NCI-H1436 treated with DMSO at 0.1 percent for 48 hours (cell line): ENCODE results near the gene LEF1.

ENCODE experiments used
- DNase-seq: peaks from one replicate; lab custom pipeline; 2025; lab: John Stamatoyannopoulos, UW

LEF1 gene

DNA sequence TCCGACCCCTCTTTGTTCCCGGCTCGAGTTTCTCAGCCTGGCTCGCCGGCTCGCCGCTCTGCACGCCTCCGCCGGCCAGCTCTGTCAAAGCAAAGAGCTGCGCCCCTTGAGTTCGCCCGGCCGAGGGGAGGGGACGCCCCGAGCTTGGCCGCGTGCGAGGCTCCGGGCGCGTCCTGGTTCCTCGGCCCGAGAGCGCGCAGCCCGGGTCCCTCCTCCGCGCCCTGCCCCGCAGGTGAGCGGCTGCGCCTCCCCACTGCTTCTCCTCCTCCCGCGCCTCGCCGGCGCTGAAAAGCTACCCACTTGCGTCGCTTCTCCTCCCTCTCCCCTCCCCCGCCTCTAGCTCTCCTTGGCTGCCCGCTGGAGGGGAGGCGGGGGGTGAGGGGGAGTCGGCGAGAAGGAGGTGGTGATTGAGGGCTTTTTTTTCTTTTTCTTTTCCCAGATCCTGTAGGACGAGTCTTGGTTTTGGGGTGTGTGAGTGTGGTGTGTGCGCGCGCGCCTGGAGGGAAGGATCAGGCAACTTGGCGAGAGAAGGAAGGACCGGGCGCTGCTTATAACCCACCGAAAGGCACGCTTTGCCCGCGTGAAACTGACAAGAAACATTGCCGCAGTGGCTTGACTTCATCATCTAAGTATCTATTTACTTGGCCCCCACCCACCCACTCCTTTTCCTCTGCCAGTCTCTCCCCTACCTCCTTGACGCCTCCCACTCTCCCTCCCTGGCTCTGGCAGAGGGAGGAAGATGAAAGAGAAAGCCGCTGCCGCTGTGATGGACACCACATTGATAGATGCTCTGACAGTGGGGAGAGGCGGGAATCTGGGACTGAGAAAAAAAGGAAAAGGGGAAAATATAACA lies at the start of gene LEF1:
Gene LEF1, minus strand, starts transcription at position 262 of the 853 bp plus-strand sequence. CDS start 1,165 bp downstream, outside the sequence.
- no peak for DNase-seq

DNA sequence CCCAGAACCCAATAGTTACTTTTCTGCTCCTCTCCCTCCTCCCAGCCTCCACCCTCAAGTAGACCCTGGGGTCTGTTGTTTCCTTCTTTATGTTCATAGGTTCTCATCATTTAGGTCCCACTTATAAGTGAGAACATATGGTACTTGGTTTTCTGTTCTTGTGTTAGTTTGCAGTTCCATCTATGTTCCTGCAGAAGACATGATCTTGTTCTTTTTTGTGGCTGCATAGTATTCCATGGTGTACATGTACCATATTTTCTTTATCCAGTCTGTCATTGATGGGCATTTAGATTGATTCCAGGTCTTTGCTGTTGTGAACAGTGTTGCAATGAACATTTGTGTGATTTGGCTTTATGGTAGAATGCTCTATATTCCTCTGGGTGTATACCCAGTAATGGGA lies 47.8 kb upstream of the LEF1 start:
- DNase-seq = no peak

DNA sequence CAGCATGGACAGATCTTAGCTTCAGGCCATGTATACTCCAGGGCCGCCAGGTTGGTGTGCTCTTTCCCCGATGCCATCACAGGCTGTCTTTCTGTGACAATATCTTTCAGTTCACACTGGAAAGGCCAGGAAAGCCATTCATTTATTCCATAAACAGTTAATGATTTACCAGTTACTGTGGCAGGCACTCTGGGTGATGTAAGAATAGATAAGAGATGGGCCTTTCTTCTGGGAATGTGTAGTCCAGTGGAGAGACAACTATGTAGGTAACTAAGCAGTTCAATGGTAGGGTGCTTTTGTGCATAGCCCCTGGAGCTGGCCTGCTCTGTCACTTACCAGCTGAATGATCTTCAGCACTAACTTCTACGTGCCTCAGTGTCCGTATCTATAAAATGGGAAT lies 46.3 kb upstream of the LEF1 start:
- no peak for DNase-seq

DNA sequence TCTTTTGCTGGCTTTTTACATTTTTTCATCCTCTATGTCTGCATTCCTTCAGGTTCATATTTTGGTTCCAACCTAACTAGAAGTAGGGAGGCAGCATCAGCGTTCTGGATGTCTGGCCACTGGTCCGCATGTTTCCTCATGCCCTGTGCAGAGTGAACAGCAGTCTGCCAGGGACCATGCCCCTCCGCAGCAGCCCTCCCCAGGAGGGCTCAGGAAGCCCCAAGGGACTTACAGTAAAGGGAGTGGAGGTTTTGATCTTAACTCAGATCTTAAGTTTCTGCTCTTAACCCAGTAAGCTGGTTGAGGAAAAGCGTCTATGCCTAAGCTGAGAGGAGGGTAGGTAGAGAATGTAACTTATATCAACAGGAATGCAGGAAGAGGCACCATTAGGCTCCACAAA lies 45.0 kb upstream of the LEF1 start:
- no peak for DNase-seq

DNA sequence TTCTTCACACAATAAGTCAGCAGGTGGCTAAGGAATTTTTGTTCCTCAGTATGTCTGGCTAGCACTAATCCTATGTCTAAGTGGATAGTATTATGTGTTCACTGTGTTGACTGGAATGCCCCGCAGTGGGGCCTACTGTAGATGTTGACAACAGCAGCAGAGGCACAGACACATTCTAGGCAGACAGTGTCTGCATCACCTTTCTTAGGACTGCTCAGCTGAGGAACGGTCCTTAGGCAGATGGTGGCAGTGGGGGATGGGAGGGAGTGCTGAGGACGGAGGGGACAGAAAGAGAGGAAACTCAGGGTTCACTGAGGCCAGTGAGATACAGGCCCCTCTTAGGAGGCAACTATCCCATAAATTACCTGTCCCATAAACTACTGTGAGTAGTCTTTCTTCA lies 44.6 kb upstream of the LEF1 start:
- no peak for DNase-seq

DNA sequence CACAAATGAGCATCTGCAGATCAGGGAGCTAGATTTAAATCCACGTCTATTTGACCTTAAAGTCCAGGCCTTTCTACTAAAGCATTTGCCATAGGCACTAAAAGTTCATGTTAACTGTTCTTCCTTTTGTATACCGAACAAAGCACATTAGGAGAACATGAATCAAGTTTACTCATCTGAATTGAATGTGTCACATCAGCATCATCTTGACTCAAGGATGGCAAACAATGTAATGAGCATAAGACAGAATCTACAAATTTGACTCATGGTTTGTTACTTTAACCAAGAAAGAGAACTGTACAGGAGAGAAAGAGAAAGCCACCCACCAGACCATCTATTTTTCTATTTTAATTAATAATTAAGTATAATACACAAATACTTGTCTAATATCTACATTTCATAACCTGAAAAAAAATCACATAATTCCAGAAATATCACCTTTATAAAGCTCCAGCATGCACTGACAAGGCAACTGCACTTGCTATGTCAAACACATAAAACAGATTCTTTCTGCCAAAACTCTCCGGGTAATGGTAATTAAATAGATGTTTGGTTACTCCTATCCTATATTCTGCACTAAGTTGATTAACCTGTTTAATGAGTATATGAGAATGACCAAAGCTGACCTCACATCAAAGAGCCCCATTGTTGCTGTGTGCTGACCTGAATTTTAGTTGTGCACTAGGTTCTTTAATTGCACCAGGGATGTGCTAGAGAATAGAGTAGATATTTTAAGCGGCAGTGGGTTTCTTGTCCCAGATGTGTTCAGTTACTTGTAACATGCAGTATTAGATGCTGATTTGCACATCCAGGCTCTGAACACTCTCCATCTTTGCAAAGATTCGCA lies 42.5 kb upstream of the LEF1 start:
- DNase-seq = no peak

DNA sequence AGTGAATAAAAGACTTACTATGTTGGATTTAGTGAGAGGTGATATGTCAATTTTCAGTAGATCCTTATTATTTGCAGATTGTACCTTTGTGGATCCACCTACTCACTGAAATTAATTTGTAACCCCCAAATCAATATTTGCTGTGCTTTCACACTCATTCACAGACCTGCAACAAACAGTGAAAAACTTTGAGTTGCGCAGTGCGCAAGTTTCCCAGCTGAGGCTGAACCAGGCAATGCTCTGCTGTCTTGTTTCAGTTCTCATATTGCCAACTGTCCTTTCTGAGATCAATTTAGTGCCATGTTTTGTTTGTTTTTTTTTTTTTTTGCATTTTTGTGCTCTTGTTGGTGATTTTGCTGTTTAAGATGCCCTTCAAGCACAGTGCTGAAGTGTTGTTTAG lies 40.8 kb upstream of the LEF1 start:
- DNase-seq = no peak

DNA sequence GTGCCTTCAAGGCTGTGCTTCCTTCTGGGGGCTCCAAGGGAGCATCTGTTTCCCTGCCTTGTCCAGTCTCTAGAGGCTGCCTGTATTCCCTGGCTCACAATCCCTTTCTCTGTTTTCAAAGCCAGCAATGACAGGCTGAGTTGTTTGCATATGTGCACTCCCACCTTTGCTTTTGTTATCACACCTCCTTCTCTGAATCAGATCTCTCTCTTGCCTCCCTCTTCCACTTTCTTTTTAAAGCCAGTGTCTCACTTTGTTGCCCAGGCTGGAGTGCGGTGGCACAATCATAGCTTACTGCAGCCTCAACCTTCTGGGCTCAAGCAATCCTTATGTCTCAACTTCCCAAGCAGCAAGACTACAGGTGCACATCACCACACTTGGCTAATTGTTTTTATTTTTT lies 37.1 kb upstream of the LEF1 start:
- no peak for DNase-seq

DNA sequence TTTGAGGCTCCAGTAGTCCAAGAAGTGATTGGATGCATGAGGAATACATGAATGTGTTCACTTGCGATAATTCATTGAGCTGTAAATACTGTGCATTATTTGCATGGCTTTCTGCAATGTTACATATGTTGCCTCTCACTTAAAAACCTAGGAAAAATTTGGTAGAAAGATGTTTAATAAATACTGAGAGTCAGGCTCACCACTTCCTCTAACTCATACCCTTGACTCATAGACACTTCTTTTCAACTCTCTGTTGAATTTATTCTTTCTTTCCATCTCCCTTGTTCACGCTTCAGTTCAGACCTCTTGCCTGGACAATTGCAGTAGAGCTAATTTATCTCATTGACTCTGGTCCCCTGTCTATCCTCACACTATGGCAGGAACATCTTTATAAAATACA lies 35.8 kb upstream of the LEF1 start:
- DNase-seq = no peak

DNA sequence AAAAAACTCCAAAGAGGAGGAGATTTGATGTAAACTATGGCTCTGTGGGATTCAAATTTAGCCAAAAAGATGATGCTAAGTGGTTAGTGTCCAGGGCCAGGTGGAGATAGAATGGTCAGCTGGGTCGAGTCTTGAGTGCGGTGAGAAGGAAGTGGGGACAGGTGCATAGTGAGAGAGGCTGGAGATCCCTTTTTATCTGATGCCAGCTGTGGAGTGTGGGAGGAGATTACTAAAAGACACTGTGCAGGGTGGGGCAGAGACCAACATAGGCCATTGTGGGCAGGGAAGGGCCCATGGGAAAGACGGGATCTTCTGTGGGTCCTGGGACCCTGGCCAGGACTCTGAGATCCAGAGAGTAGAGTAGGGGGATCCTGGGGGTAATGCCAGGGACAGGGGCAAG lies 34.6 kb upstream of the LEF1 start:
- DNase-seq = no peak

DNA sequence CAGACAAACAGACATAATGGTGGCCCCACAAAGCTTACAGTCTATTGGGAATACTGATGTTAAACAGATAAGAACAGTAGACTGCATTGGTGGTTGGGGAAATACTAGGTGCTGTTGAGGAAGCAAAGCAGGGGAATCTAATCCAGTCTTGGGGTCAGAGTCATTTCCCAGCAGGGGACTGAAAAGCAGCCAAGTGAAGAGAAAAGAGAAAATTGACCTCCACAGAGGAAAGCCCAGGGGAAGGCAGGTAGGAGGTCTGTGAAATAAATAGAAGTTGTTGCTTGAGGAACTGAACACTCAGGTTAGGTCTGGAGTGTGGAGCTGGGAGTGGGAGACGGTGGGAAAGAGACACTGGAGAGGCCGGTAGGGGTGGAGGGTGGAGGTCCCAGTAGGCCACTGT lies 33.0 kb upstream of the LEF1 start:
- DNase-seq = no peak

DNA sequence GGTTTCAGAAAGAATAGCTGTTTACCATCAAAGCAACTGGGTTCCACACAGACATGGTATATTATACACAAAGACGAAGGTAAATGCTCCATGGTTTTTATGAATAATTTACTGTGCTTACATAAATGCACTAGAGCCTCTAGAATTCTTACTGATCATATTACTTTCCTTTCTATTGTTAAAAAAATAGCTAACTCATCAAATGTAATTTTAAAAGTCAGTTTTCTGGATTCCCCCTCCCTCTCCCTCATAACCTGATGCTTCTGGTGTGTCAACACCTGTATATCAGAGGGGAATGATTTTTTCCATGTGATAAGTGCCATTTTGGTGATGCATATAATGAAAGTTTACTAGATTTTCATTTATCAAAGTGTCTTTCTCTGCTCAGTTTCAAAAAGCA lies 31.1 kb upstream of the LEF1 start:
- no peak for DNase-seq

DNA sequence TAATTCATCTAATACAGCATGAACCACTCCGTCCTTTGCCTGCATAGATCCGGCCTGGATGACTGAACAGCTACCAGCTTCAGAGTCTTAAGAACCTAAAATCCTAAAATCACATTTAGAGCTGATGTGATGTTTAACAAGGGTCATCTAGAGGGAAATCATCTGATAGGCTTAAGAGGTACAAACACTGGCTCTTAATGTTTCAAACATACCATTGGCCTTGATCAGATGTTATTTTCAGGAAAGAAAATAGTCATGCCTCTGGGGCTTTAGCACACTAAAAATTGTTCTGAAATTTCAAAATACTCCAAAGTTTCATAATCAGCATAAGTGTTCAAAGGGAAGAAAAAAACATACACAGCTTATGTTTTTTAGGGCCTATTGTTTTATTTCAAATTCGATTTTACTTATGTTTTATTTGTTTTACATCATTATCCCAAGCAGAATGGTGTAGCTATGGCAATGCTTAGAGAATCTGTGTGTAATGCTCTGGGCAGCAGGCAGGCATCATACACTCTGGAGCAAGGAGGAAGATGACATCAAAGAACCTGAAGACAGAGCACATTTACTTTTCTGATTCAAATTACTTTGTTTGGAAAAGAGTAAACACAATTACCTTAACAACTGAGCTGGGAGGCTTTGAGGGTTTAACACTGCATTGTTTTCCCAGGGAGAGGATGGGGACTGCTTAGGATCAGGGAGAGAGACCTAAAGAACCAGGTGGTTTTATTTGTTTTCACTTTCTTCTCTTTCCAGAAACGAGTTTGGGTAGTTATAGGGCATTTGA lies 25.3 kb upstream of the LEF1 start:
- no peak for DNase-seq

DNA sequence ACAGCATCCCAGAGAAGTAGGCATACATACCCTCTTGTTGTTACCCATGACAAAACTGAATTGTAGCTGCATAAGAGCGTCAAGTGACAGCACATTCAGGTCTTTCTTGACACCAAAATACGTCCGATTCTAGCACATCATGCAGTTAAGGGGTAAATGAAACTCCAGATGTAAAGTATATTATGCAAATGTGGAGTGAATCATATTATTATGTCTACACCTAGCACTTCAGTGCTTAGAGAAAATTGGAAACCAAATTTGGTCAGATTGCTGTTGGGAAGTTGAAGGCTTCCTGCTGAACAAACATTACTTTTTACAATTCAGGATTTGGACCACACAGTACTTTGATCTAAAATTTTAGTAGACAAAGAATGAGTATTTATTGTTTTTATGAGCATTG lies 24.2 kb upstream of the LEF1 start:
- no peak for DNase-seq

DNA sequence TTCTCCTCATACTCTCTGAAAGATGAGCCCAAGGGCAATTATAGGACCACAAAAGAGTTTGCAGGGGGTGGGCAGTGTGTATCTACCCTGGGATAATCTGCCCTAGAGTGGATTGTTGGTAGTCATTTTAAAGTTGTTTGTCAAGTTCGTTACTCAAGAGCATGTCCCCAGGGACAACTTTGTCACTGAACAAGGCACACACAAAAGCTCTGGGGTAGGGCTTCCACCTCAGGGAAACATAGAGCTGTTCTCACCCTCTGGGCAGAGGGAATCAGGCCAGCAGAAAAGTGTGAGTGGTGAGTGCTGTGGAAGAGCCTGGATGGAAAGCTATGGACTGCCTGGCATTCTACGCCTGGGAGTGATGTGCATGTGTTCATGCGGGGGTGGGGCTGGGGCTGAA lies 23.3 kb upstream of the LEF1 start:
- DNase-seq = no peak

DNA sequence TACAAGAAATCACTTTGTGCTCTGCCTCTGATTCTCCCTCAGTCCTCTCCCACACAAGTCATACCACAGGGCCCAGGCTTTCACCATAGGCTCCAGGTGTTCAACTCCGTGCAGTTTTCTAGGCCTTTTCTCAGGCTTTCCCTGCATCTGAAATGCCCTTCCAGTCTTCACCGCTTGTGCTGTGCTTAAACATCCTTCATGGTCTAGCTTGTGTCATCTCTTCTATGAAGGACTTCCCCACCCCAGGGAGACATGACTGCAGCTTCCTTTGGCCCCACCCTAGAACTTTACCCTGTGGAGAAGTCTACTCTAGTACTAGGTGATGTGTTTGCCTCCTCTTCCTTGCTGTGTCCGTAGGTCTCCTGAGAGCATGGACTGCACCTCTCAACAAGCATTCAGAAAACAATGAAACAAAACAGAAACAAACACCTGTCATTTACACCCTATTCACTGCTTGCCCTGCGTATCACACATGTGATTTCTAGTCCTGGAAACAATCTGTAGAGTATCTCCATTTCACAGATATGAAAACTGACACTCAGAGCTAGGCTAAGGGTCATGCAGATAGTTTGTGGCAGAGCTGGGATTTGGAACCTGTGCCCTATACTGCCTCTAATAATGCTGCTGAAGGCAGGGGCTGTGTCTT lies 22.7 kb upstream of the LEF1 start:
- DNase-seq = no peak

DNA sequence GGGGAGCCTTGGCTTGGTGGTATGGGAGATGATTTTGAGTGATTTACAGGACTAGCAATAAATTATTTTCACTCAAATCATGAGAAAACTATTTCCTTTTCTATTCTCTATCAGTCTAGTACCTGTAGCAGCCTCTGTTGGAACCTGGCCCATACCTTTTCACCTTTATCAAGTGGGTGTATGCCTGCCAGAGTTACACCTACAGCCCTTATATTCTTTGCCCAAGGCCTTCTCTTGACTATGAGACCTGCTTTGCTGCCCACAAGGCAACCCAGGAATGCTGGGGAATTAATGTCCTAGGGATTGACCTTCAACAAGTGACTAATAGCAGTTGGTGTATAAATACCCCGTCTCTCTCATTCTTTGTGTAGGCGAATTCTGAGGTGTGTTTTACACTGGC lies 20.0 kb upstream of the LEF1 start:
- DNase-seq = no peak

DNA sequence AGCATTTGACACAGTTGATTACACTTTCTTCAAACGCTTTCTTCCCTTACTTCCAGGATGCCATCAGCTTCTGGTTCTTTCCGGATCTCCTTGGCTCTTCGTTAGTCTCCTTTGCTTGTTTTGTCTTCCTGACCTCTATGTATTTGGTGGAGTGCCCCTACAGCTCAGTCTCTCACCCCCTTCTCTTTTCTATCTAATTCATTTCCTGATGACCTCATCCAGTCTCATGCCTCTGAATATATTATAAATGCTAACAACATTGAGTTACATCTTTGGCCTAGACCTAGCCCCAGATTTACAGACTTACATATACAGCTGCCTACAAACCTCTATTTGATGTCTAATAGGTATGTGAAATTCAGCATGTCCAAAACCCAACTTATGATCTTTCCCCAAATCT lies 16.5 kb upstream of the LEF1 start:
- no peak for DNase-seq

DNA sequence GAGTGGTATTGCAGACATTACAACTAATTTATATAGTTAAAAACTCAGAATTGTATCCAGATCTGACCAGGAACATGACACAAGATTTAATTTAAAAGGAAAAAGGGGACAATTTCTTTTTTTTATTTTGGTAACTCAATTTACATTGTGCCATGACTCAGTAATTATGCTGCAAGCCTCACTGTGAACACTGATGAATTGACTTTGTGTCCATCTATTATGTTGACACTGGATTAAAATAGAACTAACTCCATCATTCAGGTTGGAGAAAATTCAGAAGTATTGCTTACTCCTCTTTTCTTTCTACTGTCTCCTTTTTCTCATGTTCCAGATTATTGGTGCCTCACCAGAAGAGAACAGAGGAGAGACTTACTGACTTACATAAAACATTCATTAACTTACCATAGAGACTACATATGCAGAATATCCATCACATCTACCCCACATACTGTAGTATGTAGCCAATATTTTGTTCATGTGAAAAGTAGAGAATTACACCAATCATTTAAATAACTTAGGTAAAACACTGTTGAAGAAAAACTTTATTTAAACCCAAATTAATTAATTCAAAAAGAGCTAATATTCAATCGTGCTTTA lies 15.8 kb upstream of the LEF1 start:
- no peak for DNase-seq

DNA sequence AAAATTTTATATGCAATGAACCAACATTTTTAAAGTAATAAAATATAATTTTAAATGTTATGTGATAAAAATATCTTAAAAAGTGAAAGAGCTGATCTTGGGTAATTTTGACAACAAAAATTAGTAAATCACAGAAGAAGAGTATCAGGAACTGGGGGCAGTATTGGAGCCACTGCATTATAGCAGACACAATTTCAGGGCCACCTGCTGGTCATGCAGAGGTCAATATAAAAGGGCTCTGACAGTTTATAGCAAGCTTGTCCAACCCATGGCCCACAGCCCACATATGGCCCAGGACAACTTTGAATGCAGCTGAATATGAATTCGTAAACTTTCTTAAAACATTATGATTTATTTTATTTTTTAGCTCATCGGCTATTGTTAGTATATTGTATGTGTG lies 13.0 kb upstream of the LEF1 start:
- DNase-seq = no peak

DNA sequence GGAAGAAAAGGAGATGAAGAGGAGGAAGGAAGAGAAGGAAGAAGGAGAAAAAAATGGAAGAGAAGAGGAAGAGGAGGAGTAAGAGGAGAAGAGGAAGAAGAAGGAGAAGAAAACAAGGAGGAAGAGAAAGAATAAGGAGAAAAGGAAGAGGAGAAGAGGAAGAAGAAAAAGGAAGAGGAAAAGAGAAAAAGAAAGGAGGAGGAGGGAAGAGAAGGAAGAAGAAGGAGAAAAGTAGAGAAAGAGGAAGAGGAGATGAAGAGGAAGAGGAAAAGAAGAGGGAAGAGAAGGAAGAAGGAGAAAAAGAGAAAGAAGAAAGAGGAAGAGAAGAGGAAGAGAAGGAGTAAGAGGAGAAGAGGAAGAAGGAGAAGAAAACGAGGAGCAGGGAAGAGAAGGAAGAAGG lies 11.8 kb upstream of the LEF1 start:
- no peak for DNase-seq

DNA sequence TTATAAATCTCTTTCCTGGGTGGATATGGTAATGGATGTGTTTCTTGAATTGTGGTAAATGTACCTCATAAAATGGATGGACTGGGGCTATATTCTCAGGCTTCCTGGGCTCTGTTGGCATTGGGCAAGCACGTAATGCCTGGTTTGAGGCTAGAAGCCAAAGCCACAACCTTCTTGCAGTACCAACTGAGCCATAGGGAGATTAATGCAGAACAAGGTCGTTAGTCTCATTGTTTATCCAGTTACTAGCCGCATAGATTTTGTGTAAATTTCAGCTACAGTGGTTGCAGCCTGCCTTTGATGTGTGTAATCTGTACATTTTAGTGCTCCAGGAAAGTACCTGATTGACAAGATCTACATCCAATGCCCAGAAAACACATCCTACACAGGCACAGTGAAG lies 7.2 kb upstream of the LEF1 start:
- DNase-seq = no peak
